Measurements from ENCODE around the gene GPR45.

GPR45 gene

GRCh38 chr2:105255979-105256378 is 14.4 kb downstream of the GPR45 start:
- DNase-seq = no peak

GRCh38 chr2:105256431-105257047 is 15.0 kb downstream of the GPR45 start:
- DNase-seq = no peak

GRCh38 chr2:105257981-105258380 is 16.4 kb downstream of the GPR45 start:
- DNase-seq = no peak

GRCh38 chr2:105258835-105259350 is 17.4 kb downstream of the GPR45 start:
- no peak for DNase-seq

- no peak for DNase-seq
These were observed 19.5 kb downstream of the GPR45 start for GRCh38 chr2:105261061-105261460.

- DNase-seq = no peak
These were observed 21.1 kb downstream of the GPR45 start for GRCh38 chr2:105262651-105263091.

- DNase-seq = no peak
These were observed 27.9 kb downstream of the GPR45 start for GRCh38 chr2:105269426-105269825.

GRCh38 chr2:105271393-105272045 is 30.0 kb downstream of the GPR45 start:
- no peak for DNase-seq

- no peak for DNase-seq
These were observed 30.6 kb downstream of the GPR45 start for GRCh38 chr2:105272176-105272575.

- DNase-seq = no peak
These were observed 32.5 kb downstream of the GPR45 start for GRCh38 chr2:105274046-105274445.

GRCh38 chr2:105278654-105279053 is 37.1 kb downstream of the GPR45 start:
- DNase-seq = no peak

GRCh38 chr2:105279126-105279525 is 37.6 kb downstream of the GPR45 start:
- DNase-seq = no peak

GRCh38 chr2:105280281-105280680 is 38.7 kb downstream of the GPR45 start:
- DNase-seq = no peak

GRCh38 chr2:105283532-105283931 is 42.0 kb downstream of the GPR45 start:
- DNase-seq = no peak

- no peak for DNase-seq
These were observed 46.1 kb downstream of the GPR45 start for GRCh38 chr2:105287692-105288091.

GRCh38 chr2:105288133-105288532 is 46.6 kb downstream of the GPR45 start:
- DNase-seq = no peak

GRCh38 chr2:105290981-105291660 is 49.6 kb downstream of the GPR45 start:
- no peak for DNase-seq

- no peak for DNase-seq
These were observed 50.4 kb downstream of the GPR45 start for GRCh38 chr2:105291981-105292380.

Measured in GDM1 (cell line).